Cerebellar nuclear complex (tissue), 1 donor: Measurements from ENCODE around the gene NGEF.

Experiments used
- DNase-seq, 2 experiments: peaks; one replicate each; lab custom pipeline; 2025; lab: John Stamatoyannopoulos, UW

Gene NGEF

GRCh38 chr2:232971744-232972143, 41.3 kb downstream of the NGEF start:
- DNase-seq = no peak

DNA sequence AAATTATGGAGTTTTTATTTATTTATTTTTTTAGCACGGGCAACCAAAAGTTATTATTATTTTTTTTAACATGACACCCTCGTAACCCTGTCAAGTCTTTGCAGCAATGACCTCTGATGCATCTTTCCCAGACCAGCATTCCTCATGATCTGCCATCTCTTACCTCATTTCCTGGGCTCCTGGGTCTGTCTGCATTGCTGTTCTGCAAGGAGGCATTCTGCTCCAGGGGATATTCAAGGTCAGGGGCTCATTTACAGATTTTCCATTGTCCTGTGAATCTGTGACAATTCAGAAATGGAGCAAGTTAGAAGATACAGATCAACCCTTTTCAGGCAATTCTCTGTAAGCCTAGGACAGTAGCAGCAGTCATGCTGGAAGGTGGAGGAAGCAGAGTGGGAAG, 43.0 kb downstream of the NGEF start:
- DNase-seq = no peak

DNA sequence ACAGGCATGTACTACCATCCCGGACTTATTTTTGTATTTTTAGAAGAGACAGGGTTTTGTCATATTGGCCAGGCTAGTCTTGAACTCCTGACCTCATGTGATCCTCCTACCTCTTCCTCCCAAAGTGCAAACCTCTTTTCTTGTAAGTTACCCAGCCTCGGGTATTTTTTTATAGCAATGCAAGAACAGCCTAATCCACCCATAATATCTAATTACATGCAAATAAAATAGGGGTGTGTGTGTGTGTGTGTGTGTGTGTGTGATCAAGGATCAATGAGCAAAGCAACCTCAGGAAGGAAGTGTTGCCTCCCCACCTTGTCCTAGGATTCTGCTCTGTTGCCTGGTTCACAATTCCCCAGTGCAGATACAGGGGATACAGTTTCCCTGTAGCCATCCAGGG, 45.6 kb downstream of the NGEF start:
- no peak for DNase-seq

- no peak for DNase-seq
Measured at GRCh38 chr2:232966122-232966521, 46.9 kb downstream of the NGEF start.

DNA sequence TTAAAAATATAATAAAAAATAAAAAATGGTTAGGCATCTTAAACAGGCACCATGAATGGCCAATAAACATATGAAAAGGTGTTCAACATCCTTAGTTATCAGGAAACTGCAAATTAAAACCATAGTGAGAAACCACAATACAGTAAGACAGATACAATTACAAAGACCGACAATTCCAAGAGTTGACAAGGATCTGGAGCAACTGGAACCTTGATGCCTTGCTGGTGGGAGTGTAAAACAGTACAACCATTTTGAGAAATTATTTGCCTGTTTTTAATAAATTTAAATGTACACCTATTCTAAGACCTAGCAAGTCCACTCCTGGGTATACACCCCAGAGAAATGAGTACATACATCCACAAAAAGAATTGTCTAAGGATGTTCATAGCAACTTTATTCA, 49.1 kb downstream of the NGEF start:
- no peak for DNase-seq

GRCh38 chr2:232960862-232961261, 52.2 kb downstream of the NGEF start:
- no peak for DNase-seq

DNA sequence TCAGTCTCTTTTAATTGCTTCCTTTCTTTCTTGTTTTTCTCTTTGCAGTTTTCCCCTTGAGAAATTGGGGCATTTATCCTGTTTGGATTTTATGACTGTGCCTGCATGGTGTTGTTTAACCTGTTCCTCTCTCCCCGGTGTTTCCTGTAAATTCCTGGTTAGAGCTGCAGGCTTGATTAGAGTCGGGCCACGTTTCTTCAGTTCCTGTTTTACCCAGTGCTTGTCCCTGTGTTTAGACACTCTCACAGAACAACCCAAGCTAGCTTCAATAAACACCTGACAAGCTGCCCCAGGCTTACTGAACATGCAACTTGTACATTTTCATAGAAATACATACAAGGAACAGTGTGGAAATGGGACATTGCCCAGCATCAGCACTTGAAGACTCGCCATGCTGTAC, 53.9 kb downstream of the NGEF start:
- no peak for DNase-seq

DNA sequence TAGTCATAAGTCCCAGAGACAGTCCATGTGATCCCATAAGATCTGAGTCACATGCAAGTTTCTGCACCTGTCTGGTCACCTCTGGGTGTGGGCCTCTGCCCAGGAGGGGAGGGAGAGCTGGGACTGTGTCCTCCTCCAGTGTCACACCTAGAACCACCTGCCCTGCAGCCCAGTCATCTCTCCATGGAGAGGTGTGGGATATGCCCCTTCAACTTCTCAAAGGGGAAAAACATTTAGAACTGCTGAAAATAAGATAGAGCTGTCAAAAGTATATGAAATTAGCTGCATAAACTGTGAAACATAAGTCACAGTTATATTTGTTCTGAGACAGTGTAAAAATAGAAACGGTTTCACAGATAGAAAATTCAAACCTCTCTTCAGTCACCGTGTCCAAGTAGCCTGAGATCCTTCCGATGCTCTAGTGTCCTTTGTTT, 55.4 kb downstream of the NGEF start:
- no peak for DNase-seq

- DNase-seq = no peak
Measured at GRCh38 chr2:232955856-232956255, 57.2 kb downstream of the NGEF start.

DNA sequence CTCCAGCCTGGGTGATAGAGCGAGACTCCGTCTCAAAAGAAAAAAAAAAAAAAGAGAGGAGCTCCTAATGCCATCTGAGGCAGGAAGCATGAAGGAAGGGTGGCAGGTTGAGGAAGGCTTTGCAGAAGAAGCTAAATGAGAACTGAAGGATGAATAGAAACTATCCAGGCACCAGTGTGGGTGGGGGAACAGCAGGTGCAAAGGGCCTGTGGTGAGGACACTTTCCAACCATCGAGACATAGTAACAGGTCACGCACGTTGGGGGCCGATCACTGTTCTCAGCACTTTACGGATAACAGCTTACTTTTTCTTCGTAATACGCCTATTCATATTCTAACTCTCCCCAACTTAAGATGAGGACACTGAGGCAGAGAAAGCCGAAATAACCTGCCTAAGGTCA, 58.4 kb downstream of the NGEF start:
- DNase-seq = no peak

- DNase-seq = no peak
Measured at GRCh38 chr2:232951891-232952290, 61.2 kb downstream of the NGEF start.

DNA sequence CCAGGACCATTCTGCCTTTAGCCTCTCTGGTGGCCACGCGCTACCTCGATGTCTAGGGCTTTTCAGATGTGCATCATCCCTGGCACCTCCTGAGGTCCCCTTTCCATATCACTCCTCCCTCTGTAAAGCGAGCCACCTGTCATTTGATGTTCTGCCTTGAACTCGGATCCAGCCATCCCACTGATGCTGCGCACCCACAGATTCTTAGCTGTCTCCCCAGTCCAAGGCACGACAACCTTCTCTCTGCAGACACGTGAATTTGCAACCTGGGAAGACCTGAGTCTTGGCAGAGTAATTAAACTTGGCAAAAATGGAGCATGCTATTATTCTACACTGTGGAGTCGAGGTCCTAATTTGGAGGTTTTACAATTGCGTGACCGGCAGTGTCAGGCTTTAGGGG, 61.9 kb downstream of the NGEF start:
- no peak for DNase-seq

DNA sequence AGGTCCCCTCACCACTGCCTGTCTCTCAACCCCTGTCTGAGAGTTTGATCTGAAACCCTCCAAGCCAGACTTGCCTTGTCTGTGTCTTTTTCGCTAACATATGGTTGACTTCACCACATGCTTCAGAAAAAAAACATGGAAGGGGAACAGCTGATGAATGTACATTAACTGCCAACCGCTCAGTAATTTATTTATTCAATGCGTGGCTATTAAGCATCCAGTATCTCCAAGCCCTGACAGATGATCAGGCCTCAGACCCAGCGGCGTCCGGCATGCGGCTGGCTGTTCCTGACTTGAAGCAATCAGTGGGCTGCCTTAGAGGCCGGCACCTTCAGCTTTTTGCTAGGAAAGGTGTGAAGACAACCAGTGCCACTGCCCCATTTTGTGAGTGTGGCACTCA, 62.3 kb downstream of the NGEF start:
- DNase-seq = no peak

- DNase-seq = no peak
Measured at GRCh38 chr2:232949016-232949415, 64.0 kb downstream of the NGEF start.

- DNase-seq = no peak
Measured at GRCh38 chr2:232942831-232943230, 70.2 kb downstream of the NGEF start.

DNA sequence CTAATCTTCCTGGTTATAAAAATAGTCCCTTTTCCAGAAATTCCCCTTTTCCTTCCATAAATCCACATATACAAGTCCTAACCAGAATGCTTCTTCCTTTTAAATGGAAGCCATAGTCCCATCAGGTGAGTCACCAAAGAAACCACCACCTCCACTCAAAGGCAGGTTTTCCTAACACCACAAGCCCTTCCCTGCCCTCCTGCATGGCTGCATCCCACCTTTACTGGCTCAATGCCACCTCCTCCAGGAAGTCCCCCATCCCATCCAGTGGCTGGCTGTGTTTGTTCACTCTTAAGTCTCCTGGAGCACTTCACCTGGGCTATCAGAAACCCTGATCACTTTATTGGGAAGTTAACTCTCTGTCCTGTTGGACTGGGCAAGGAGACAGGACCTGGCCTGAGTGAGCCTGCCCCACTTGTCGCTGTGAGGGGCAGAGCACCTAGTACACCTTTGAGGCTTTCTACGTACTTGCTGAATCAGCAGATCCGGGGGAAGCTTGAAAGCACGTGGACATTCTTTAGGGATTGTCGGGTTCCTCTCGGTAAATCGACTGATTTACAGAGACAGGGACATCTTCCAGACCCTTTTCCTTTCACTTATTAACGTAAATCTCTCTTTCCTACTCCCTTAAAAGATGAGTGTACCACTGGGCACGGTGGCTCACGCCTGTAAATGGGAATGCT, 71.0 kb downstream of the NGEF start:
- no peak for DNase-seq

GRCh38 chr2:232941400-232941799, 71.7 kb downstream of the NGEF start:
- no peak for DNase-seq

- DNase-seq = no peak
Measured at GRCh38 chr2:232940724-232941123, 72.3 kb downstream of the NGEF start.

DNA sequence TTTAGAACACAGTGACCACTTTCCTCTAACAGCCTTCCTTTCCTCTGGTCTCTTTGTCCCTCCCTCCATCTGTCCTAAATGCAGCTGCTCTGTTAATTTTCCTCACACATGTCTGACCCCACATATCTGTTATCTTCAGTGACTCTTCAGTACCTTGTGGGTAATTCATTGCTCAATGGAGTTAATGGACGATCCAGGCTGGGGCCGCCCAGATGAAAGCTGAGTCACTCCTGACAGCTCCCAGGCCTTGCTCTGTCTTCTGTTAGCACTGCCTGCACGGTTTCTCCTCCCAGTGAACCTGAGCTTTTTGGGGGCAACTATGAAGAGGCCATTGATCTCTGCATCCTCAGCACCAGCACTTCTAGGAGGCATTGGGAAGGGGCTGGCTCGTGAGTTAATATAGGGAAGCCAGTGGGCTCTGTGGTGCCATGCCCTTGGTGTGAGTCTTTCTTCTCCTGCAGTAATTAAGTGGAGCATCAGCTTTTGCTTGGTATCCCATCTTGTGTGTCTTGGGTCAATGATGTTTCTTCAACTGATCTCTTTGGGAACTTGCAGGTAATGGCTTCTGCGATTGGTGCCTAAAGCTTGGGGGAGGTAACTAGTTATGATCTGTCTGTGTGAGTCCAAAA, 75.7 kb downstream of the NGEF start:
- DNase-seq = no peak

DNA sequence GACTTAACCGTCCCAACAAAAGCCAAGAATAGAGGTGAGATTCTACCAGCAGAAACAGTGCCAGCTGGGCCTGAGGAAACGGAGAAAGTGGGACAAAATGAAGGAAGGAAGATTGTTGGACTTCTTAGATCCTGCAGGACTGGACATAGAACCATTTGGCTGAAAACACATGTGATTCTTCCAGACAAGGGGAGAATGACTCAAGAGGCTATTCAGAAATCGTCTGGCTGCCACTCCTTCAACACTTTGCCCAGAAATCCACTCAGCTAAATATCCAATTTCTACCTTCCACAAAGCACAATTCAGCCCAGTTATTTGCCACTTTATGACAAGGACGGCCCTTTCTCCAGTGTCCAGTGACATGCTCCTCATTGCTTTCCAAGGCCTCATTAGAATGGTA, 81.4 kb downstream of the NGEF start:
- no peak for DNase-seq

DNA sequence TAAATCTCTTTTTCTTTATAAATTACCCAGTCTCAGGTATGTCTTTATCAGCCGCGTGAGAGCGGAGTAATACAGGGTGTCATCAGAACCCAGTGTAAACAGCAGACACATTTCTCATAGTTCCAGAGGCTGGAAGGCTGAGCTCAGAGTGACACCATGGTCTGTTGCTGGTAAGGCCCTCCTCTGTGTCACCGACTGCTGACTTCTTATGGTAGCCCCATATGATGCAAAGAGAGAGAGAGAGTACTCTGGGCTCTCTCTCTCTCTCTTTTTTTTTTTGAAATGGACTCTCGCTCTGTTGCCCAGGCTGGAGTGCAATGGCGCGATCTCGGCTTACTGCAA, 83.0 kb downstream of the NGEF start:
- DNase-seq = no peak

DNA sequence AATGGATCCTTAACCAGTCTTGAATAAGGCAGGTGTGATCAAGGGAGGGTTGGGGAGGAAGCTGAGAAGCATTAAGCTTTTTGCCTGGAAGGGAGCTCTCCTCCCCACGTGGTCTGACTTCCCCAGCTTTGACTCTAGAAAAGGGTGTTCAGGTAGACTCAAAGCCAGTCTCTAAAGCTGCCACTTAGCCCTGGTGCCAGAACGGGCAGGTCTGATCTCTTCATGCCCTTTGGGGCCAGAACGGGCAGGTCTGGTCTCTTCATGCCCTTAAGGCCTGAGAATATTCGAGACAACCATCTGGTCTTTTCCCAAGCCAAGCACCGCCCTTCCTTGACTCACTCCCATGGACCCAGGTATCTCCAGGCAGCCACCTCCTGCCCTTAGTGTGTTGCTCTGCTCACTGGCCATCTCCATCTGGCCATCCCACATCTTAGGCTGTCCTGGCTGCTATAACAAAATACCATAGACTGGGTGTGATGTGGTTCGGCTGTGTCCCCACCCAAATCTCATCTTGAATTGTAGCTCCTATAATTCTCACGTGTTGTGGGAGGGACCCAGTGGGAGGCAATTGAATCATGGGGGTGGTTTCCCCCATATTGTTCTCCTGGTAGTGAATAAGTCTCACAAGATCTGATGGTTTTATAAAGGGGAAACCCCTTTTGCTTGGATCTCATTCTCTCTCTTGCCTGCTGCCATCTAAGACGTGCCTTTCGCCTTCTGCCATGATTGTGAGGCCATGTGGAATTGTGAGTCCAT, 83.6 kb downstream of the NGEF start:
- no peak for DNase-seq

DNA sequence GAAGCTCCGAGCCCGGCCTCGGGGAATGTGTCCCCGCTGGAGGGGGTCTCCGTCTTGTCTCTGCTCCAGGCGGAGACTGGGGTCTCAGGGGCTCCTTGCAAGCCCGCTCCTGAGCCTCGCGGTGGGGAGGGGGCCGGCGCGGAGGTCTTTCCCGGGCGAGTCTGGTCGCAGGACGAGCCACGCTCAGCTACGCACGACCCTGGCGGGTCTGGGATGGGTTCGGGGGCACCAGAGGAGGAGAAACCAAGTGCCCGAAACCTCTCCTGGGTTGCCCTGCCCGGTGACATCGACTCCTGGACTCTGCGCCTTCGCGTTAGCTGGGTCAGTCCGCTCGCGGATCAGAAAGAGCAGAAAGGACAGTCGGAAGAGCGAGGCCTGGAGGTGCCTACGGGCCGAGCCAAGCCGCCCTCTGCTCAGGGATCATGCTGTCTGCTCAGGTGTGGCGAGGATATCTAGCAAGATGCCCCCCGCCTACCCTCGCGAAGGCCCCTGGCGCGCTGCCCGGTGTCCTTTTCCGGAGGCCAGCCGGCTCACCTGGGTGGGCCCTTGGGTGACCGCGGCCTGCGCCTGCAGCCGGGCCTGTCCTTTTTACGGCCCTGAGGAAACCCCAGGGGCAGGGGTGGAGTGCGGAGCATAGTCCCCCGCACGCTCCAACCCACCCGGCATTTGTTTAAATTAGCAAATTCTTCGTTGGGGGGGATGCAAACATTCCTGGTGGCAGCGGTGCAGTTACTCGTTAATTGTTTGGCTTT, 84.3 kb downstream of the NGEF start:
- DNase-seq = no peak
